Measurements from ENCODE around the gene TRIP10.
"Not testable (repeated sequence)": the region's sequence is repeated elsewhere in the genome, so short reads cannot be mapped to it uniquely, and the experiment has no call there.

The TRIP10 gene, protein sequence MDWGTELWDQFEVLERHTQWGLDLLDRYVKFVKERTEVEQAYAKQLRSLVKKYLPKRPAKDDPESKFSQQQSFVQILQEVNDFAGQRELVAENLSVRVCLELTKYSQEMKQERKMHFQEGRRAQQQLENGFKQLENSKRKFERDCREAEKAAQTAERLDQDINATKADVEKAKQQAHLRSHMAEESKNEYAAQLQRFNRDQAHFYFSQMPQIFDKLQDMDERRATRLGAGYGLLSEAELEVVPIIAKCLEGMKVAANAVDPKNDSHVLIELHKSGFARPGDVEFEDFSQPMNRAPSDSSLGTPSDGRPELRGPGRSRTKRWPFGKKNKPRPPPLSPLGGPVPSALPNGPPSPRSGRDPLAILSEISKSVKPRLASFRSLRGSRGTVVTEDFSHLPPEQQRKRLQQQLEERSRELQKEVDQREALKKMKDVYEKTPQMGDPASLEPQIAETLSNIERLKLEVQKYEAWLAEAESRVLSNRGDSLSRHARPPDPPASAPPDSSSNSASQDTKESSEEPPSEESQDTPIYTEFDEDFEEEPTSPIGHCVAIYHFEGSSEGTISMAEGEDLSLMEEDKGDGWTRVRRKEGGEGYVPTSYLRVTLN

DNA sequence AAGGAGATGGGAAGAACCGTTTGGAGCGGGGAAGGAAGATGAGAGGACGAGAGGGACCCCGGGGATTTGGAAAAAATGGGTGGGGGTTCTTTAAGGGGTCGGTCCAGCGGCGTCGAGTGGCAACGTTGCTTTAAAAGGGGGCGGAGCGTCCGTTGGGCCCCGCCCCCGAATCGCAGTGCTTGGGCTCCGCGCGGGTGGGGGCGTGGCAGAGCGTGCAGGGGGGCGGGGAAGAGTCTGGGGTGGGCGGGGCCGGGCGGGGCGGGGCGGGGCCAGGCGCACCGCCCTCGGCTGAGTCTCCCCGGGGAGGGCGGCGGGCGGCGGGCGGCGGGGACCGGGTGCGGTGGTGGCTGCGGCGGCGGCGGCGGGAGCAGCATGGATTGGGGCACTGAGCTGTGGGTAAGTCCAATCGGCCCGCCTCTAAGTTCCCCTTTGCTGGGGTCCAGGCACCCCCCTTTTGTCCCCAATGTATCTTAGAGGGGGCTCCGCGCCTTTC lies at the start of gene TRIP10:
Gene TRIP10, plus strand, starts transcription at position 291 of the 493 bp plus-strand sequence. Its CDS starts 82 bp downstream, at position 373.
- FAIRE-seq, result no peak

DNA sequence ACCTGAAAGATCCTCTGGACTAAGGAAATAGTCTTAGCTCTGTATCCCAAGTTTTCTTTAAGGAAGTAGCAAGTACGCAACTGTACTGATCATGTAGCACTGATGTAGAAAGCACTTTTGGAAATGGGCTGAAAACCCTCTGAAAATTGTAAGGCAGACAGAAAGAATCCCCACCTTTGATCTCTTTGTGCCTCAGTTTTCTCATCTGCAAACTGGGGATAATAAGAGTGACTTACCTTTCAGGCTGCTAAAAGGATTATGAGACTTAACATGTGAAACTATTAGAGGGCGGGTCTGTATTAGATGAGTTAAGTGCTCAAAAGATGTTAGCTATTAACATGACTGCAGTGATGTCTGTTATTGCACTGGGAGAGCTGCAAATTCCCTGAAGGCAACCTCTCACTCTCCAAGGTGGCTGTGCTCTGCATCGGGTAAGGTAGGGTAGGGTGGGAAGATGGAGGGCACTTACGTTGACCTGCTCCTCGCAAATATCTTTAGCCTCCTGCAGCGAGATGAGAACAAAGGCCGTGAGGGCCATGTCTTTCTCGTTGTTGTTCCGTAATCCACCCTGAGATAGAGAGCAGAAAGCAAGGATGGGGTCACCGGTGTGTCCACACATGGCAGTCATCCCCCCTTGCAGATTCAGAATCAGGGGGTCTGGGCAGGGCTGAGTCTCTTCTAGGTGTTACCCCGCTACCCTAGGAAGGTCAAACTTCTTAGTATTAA lies 49.2 kb upstream of the TRIP10 start:
- no peak for FAIRE-seq

DNA sequence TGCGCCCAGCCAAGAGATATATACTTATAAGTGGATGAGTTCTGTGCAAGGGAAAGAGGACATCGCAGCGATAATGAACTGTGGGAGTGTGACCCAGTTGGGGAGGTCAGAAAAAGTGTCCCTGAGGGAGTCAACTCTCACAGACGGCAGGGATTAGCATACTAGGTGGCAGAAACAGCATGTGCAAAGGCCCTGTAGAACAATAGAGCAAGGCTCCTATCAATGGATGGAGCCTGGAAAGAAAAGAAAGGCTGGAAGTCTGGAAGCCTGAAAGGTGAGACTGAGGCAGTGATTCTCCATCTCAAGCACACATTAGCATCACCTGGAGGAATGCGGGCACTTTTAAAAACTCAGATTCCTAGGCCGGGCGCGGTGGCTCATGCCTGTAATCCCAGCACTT lies 48.1 kb upstream of the TRIP10 start:
- FAIRE-seq, result no peak

DNA sequence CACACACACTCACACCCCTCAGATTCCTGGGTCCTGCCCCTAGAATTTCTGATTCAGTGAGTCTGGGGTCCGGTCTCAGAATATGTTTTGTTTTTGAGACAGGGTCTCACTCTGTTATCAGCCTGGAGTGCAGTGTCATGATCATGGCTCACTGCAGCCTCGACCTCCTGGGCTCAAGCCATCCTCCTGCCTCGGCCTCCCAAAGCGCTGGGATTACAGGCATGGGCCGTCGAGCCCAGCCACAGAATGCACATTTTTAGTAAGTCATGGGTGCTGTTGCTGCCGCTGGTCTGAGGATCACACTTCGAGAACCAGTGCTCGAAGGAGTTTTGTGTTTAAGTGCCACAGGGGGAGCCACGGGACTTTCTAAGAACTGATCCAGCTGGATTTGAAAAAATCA lies 47.5 kb upstream of the TRIP10 start:
- FAIRE-seq, result no peak

DNA sequence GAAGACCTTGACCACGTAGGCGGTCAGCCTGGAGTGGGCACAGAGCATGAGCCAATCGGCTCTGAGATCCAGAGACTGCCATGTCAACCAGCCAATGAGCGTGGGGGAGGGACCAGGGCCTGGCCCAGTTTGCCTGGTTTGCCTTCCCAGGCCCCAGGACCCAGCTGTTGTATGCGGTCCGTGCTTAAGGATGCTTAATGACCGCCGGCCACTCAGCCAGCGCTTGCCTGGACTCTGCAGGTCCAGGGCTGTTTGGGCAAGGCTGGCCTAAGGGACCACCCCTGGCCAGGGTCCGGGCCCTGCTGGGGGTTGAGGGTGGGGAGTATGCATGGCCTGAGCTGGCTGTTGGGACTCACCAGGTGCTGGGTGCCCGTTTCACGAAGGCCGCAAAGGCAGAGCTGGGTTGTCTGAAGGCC lies 46.4 kb upstream of the TRIP10 start:
- FAIRE-seq, result no peak

DNA sequence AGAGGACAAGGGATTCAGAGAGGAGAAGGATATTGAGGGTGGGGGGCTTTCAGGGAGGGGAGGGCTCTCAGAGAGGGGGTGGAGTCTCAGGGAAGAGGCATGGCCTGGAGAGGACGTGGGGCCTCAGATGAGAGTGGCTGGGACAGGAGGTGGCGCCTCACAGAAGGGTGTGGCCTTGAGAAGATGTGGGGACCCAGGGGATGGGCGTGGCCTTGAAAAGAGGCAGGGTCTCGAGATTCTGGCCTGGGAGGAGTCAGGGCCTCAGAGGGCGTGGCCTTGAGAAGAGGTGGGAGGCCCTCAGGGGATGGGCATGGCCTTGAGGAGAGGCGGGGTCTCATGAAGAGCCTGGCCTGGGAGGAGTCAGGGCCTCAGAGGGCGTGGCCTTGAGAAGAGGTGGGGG lies 45.8 kb upstream of the TRIP10 start:
- no peak for FAIRE-seq

DNA sequence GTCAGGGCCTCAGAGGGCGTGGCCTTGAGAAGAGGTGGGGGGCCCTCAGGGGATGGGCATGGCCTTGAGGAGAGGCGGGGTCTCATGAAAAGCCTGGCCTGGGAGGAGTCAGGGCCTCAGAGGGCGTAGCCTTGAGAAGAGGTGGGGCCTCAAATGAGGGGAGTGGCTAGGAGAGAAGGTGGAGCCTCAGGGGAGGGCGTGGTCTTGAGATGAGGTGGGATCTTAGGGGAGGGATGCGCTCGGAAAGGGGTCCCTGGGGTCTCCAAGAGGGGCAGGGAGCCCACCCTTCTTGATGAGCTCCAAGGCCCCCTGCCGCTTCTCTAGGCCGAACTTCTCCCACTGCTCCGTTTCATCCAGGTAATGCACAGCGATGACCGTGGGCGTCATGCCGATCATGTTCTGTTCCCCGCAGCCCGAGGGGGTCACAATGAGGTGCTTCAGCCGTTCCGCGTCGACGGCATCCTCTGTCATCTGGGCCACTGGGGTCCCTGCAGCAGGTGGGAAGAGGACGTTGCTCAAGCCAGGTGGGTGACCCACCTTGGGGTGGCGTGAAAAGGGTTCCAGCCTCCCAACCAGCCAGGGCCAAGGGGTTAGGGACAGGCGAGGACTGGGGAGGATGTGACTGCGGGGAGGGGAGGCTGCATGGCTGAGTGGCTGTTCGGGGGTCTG lies 45.2 kb upstream of the TRIP10 start:
- no peak for FAIRE-seq

DNA sequence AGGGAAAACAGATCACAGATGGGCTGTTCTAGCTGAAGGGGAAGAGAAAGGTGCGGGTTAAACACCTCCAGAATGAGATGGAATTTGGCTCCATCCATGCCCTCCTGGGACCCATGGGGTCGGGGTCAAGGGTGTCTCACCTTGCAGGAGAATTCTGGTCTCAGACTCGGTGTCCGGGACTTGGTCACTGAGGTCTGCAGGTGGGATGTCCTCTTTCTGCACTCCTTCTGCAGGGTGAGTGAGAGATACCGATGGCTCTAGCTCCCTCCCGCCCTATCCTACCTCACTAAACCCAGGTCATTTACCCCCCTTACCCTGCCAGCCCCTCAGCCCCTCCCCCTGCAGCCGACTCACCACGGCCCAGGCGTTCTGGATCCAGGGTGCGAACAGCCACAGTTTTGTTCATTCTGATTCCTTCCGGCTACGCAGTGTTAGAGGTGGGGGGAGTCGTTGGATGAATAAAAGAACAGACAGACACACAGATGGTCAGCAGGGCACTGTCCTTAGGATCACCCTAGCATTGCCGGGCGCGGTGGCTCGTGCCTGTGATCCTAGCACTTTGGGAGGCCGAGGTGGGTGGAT lies 43.1 kb upstream of the TRIP10 start:
- FAIRE-seq, result no peak

DNA sequence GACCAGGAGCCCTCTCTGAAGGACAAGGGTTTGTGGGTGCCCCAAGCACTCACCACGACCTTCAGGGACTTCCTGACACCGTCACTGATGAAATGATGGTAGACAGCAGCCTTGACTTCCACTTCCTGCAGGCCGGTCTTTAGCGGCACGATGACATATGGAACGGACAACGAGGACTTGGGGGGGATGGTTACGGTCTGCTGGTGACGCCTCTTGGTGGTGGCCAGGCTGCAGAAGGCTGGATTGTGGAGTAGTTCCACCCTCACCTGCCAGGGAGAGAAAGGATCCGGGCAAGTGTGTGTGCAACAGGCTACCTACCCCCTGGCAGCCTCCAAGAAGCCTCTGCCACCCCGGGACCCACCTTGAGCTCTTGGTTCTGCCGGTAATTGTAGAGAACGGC lies 42.2 kb upstream of the TRIP10 start:
- no peak for FAIRE-seq

DNA sequence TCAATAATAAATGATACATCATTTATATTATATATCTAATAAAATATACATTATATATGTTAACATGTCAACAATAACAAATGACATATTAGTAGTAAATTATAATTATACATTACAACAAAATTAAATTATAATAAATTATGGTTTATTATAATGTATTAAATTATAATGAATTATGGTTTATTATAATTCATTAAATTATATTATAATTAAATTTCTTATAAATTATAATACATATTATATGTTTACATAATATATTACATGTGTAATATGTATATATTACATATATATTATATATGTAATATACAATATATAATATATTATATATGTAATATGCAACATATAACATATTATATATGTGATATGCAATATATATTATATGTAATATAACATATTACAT lies 39.5 kb upstream of the TRIP10 start:
- FAIRE-seq, result peak; percentile 99

DNA sequence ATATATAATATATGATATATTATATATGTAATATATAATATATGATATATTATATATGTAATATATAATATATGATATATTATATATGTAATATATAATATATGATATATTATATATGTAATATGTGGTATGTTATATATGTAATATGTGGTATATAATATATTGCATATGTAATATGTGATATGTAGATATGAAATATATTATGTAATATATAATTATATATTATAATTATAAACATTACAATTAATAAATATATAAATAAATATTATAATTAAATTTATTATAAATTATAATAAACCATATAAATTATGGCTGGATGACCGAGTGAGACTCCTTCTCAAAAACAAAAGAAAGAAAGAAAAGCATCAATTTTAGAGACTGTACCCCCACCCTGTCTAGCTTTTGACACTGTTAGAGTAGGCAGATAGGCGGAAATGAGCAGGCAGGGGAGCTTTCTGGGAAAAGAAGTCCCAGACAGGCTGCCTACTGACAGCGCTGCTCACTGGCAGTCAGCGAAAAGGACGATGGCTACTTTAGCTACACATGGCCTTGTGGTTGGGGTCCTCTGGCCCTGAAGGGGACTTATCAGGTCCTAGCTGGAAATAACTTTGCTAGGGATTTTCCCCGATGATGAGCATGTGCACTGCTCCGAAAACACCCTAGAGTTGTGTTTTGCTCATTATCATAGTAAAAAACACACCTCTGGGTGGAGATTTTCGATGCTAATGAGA lies 38.7 kb upstream of the TRIP10 start:
- FAIRE-seq, result peak; percentile 96

DNA sequence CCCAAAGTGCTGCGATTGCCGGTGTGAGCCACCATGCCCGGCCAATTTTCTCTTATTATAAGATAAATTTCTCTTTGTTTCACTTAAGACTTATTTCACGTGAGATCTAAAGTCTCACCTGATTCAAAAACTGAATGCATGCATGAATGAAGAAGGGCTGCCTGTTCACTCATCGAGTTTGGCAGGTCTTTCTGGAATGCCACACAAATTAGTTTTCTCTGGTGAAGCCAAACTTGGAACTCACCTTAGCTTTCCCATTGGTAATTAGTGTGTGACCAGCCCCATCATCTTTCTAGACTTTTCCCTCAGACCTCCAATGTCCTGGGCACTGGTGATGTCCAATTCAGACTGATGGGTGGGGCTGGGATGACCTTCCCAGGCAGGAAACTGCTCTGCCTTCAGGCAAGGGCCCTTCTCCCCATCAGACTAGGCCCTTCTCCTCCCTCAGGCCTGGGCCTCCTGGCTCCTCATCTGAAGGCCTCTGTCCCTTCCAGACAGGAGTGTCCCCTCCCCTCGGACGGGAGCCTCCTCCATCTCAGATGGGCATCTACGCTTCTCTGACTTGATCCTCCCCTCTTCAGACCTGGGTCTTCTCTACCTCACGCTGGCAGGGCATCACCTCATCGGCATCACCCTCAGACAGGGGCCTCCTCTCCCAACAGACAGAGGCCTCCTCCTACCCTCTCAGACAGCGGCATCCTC lies 33.4 kb upstream of the TRIP10 start:
- FAIRE-seq, result no peak

DNA sequence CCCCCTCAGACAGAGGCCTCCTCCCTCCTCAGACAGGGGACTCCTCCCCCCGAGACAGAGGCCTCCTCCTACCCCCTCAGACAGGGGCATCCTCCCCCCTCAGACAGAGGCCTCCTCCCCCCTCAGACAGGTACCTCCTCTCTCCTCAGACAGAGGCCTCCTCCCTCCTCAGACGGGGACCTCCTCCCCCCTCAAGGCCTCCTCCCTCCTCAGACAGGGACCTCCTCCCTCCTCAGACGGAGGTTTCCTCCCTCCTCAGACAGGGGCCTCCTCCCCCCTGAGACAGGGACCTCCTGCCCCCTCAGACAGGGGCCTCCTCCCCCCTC lies 32.9 kb upstream of the TRIP10 start:
- no peak for FAIRE-seq

DNA sequence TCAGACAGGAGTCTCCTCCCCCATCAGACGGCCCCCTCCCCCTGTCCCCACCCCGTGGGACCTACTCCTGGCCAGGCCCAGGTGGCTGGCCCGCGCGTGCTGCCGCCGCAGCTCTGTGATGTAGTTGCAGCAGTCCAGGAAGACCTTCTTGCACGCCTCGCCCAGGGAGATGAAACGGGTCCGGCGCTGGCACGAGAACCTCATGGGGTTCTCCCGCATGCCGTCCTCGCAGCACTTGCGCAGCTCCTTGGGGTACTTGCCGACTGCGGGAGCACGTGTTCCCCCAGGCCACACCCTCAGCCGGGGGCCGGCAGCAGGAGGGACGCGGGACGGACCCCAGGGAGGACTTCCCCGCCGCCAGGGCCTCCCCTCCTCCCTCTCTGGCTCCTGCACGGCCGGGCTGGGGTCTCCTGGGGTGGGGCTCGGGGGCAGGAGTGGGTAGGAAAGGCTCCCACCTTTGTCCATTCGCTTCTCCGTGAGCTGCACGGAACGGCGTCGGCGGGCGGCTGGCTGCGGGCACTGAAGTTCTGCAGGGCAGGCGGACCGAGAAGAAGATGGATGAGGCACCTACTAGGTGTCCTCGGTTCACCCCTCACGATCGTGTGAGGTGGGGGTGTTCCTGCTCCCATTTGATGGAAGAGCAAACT lies 32.3 kb upstream of the TRIP10 start:
- no peak for FAIRE-seq

DNA sequence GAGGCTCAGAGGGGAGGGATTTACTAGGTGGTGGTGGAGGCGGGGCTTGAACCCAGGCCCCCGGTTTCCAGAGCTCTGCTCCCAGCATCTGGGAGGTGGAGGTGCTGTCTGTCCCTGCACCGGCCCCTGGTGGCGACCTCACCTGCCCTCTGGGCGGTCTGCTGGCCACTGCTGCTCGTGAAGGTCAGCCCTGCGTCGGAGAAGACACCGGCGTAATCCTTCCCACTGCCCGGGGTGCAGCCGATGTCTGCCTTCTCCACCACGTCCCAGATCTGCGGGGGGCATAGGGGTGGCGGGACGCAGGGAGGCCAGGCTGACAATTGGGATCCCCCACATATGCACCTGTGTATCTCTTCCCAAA lies 31.8 kb upstream of the TRIP10 start:
- no peak for FAIRE-seq

DNA sequence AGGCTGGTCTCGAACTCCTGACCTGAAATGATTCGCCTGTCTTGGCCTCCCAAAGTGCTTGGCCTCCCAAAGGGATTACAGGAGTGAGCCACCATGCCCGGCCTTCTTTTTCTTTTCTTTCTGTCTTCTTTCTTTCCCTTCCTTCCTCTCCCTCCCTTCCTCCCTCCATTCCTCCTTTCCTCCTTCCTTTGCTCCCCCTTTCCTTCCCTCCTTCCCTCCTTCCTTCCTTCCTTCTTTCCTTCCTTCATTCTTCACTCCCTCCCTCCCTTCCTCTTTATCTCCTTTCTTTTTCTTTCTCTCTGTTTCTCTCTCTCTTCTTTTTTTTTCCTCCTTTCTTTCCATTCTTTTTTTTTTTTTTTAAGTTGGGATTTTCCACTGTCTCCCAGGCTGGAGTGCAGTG lies 31.1 kb upstream of the TRIP10 start:
- FAIRE-seq, result no peak

DNA sequence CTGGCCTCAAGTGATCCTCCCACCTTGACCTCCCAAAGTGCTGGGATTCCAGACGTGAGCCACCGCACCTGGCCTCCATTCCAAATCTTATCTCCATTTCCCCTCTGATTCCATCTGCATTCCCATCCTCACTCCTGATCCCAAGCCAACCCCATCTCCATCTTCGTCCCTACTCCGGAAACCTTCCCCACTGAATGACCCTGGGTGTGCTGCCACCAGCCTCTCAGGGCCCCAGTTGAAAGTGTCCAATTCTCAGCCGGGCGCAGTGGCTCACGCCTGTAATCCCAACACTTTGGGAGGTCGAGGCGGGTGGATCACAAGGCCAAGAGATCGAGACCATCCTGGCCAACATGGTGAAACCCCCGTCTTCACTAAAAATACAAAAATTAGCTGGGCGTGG lies 30.6 kb upstream of the TRIP10 start:
- not testable (repeated sequence) for FAIRE-seq

DNA sequence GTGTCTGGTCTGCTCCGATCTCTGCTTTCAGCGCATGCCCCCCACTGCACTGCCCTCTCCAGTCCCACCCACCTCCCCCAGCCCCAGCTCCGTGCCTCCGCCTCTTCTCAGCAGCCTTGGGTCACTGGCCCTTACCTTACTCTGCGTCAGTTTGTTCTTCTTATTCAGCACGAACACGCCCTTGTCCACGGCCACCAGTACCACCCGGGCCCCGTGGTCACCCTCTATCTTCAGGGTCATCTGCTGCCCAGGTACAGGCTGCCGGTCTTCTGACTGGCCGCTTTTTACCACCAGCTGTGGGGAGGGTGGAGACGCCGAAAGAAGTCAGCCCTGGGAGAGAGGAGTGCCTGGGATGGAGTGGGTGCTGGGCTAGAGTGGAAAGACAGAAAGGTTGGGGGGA lies 29.9 kb upstream of the TRIP10 start:
- no peak for FAIRE-seq

DNA sequence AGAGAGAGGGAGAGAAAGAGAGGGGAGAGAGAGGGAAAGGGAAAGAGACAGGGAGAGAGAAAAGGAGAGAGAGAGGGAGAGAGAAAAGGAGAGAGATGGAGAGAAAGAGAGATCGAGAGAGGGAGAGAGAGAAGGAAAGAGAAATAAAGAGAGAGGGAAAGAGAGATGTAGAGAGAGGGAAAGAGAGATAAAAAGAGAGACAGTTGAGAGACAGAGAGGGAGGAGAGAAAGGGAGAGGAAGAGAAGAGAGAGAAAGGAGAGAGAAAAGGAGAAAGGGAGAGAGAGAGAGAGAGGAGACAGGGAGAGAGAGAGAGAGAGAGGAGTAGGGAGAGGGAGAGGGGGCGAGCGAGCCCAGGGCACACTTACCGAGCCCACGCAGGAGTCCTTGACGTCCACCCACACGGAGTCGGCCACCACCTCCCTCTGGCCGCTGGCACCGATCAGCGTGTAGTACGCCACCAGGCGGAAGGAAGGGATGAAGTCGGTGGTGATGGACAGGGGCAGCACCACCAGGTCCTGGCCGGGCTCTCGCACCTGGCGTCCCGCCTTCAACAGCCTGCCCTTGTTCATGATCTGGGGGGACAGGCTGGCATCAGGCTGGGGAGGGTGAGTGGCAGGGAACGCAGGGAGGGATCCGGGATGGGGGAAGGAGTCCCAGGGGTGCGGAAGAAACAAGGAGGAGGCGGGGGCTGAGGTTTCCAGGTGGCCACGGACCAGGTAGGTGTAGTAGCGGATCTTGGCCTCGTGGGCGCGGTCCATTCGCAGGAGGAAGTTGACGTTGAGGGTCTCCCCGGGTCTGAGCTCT lies 29.0 kb upstream of the TRIP10 start:
- no peak for FAIRE-seq

DNA sequence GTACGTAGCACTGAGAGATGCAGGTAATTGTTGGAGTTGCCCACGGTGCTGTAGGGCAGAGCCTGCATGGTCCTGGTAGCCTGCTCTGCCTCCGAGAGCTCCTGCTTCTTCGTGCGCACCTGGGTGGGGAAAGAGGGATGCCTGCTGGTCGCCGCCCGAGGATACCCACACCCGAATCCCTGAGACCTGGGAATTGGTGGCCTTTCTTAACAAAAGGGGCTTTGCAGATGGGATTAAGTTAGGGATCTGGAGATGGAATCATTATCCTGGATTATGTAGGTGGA lies 28.5 kb upstream of the TRIP10 start:
- FAIRE-seq, result no peak

DNA sequence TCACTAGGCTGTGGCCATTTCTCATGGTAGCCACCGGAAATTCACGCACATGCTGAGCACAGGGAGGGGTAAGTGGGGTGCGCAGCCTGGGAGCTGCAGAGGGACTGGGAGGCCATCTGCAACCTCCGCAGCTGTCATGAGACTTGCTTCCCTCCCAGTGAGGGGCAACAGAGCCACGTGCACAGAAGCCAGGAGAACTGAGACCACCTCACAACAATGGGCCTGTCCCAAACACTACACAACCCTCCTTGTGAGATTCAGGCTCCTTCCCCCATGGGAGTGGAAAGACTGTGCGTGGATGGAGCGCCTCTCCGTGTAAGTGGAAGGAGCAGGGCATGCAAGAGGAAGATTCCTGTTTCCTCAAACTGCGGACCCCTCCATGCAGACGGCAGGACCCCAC lies 27.9 kb upstream of the TRIP10 start:
- no peak for FAIRE-seq

Data from A204.1 (cell line).